ENCODE results near the gene TXNL4A. TPM values are rescaled to one million over a fixed set of nuclear protein-coding genes. Genes with fewer than 3 reads are reported as not detected.

Gene TXNL4A
- polyA plus RNA-seq, 1 of the 3 experiments (the other 2 are of a cell fraction) = 158 TPM

DNA sequence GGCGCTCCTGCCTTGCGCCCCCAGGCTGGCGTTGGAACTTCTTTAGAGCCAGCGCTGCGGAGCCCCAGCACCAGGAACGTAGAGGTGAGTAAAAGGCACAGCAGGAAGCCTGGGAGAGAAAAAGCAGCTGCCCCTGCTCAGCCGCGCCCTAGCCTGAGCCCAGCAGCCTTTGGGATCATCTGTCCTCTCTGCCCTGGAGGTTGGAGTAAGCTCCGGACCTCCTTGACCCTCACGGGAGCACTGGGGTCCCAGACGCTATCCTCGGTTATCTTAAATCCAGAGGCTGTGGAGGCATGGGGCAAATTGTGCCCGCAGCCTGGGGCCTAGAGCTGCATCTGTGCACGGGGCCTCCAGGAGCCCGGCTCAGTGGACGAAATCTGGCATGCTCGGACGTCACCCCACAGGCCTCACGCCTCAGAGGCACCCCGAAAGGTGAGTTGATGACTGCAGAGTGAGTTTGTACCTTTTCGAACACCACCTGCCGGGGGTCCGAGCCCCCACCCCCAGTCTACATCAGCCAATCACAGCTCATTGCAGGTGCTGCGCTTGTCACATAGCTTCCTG, 35.3 kb downstream of the TXNL4A start:
- Histone ChIP-seq H3K79me2 (ENCODE audit: insufficient read depth) (peaks cover 27% of the 10 kb centered on the region), H3K9me3 (no peaks in the 10 kb centered on the region), H2AFZ (ENCODE audit: low read depth) (no peak overlapping the region), H3K27me3 (ENCODE audit: insufficient read depth) (no peaks in the 10 kb centered on the region), H3K4me3 (ENCODE audit: low read depth in 2 of 2, low read length in 1 of 2) (no peak overlapping the region), H4K20me1 (ENCODE audit: insufficient read depth) (peaks cover 13% of the 10 kb centered on the region; the same call in 1 of the 2 replicates), H3K9me2 (no peaks in the 10 kb centered on the region), H3K9ac (no peak overlapping the region), H3K27ac (ENCODE audit: low read depth in 2 of 2, low read length in 1 of 2) (no peak overlapping the region), H3F3A (replicated peaks; ENCODE audit: insufficient read depth) (no peaks in the 10 kb centered on the region), H3K4me2 (no peak overlapping the region), H3K4me1 (ENCODE audit: control insufficient read depth in 1 of 2, insufficient read depth in 2 of 2, low read depth in 1 of 2, low read length in 1 of 2) (peaks cover 4 to 5% of the 10 kb centered on the region in 2 experiments; a peak in 1 of 4 replicates), H3K36me3 (replicated peaks in 1 of 2; ENCODE audit: control insufficient read depth in 1 of 2, insufficient read depth in 2 of 2, low read length in 1 of 2) (peaks cover 0 to 3% of the 10 kb centered on the region in 2 experiments)
- POLR2A ChIA-PET = no interaction called here
- no peak for DNase-seq
- 96% methylated on average over 18 of the region's 24 CpGs for WGBS (ENCODE audit: low lambda C conversion rate)
- CTCF ChIA-PET = no interaction called here
- TF ChIP-seq FOXJ3 (CRISPR knock-in tag; IDR thresholded peaks at IDR 0.05) = no peak
- no peak for TF ChIP-seq RFX5 (IDR thresholded peaks at IDR 0.05; ENCODE audit: low read length)
- no peak for TF ChIP-seq CHD2 (IDR thresholded peaks at IDR 0.05; ENCODE audit: low read length, partially characterized antibody)
- no peak for TF ChIP-seq TAF1 (IDR thresholded peaks at IDR 0.05; ENCODE audit: borderline replicate concordance, low read depth, low read length)
- TF ChIP-seq EZH2phosphoT487 (IDR thresholded peaks at IDR 0.05; ENCODE audit: borderline replicate concordance, low read depth) = no peak
- no peak for TF ChIP-seq FOXM1 (IDR thresholded peaks at IDR 0.05; ENCODE audit: low read depth)
- TF ChIP-seq GABPA (IDR thresholded peaks at IDR 0.05; ENCODE audit: low read depth) = no peak
- TF ChIP-seq SIN3A (IDR thresholded peaks at IDR 0.05; ENCODE audit: borderline replicate concordance, low read depth, low read length) = no peak
- TF ChIP-seq RAD21 (IDR thresholded peaks at IDR 0.05; ENCODE audit: low read length) = no peak
- TF ChIP-seq, protein P1, sequence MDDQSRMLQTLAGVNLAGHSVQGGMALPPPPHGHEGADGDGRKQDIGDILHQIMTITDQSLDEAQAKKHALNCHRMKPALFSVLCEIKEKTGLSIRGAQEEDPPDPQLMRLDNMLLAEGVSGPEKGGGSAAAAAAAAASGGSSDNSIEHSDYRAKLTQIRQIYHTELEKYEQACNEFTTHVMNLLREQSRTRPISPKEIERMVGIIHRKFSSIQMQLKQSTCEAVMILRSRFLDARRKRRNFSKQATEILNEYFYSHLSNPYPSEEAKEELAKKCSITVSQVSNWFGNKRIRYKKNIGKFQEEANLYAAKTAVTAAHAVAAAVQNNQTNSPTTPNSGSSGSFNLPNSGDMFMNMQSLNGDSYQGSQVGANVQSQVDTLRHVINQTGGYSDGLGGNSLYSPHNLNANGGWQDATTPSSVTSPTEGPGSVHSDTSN (IDR thresholded peaks at IDR 0.05) = no peak
- TF ChIP-seq, protein P2, sequence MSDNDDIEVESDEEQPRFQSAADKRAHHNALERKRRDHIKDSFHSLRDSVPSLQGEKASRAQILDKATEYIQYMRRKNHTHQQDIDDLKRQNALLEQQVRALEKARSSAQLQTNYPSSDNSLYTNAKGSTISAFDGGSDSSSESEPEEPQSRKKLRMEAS (IDR thresholded peaks at IDR 0.05; ENCODE audit: low read depth) = no peak
- TF ChIP-seq MXI1 (IDR thresholded peaks at IDR 0.05; ENCODE audit: low read depth, low read length) = no peak
- TF ChIP-seq FOSL2 (IDR thresholded peaks at IDR 0.05; ENCODE audit: borderline replicate concordance, low read depth) = no peak

DNA sequence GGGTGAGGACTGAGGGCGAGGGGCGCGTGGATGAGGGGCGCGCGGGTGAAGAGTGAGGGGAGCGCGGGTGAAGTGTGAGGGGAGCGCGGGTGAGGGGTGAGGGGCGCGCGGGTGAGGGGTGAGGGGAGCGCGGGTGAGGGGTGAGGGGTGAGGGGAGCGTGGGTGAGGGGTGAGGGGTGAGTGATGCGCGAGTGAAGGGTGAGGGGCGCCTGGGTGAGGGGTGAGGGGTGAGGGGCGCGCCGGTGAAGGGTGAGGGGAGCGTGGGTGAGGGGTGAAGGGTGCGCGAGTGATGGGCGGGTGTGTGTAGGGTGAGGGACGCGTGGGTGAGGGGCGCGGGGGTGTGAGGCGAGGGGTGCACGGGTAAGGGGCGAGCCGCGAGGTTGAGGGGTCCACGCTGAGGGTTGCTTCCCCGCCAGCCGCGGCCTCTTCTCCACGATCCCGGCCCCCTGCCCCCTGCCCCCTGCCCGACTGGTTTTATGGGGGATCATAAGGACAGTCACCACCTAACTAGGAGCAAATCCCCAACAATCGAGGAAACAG, 35.8 kb downstream of the TXNL4A start:
- DNase-seq = no peak
- ChIA-PET POLR2A (interaction anchor here (1.1 kb wide), 1 partner anchor 36 kb away, joined by 4 read pairs; no protein-coding TSS in a partner anchor), CTCF (interaction anchor here (1.0 kb wide), 1 partner anchor 82 kb away, joined by 3 read pairs; no protein-coding TSS in a partner anchor)
- peak overlapping the region; percentile 64; the same call in 1 of the 2 replicates for H3K9ac ChIP-seq
- H3K9me2 ChIP-seq = no peaks in the 10 kb centered on the region
- peaks cover 4 to 5% of the 10 kb centered on the region in 2 experiments; a peak in 1 of 4 replicates for H3K4me1 ChIP-seq (ENCODE audit: control insufficient read depth in 1 of 2, insufficient read depth in 2 of 2, low read depth in 1 of 2, low read length in 1 of 2)
- H3K4me3 ChIP-seq (ENCODE audit: low read depth in 2 of 2, low read length in 1 of 2) = peak overlapping the region; percentile 67 to 77
- H3K27me3 ChIP-seq (ENCODE audit: insufficient read depth) = no peaks in the 10 kb centered on the region
- H3K36me3 ChIP-seq (replicated peaks in 1 of 2; ENCODE audit: control insufficient read depth in 1 of 2, insufficient read depth in 2 of 2, low read length in 1 of 2) = peaks cover 0 to 3% of the 10 kb centered on the region in 2 experiments
- H3K79me2 ChIP-seq (ENCODE audit: insufficient read depth) = peaks cover 33% of the 10 kb centered on the region
- H4K20me1 ChIP-seq (ENCODE audit: insufficient read depth) = peaks cover 13% of the 10 kb centered on the region; the same call in 1 of the 2 replicates
- H3F3A ChIP-seq (replicated peaks; ENCODE audit: insufficient read depth) = no peaks in the 10 kb centered on the region
- WGBS (ENCODE audit: low lambda C conversion rate) = 68% methylated on average over 36 of the region's 43 CpGs
- no peak overlapping the region for H3K27ac ChIP-seq (ENCODE audit: low read depth in 2 of 2, low read length in 1 of 2)
- H2AFZ ChIP-seq (ENCODE audit: low read depth) = peak overlapping the region; percentile 96; the same call in 1 of the 2 replicates
- no peaks in the 10 kb centered on the region for H3K9me3 ChIP-seq
- TF ChIP-seq TEAD4 (IDR thresholded peaks at IDR 0.05; ENCODE audit: borderline replicate concordance, insufficient read depth) (no peak), RAD21 (IDR thresholded peaks at IDR 0.05; ENCODE audit: low read length) (no peak), NRF1 (IDR thresholded peaks at IDR 0.05; ENCODE audit: low read depth, low read length) (no peak), GABPA (IDR thresholded peaks at IDR 0.05; ENCODE audit: low read depth) (no peak), CHD2 (IDR thresholded peaks at IDR 0.05; ENCODE audit: low read length, partially characterized antibody) (no peak), RCOR1 (IDR thresholded peaks at IDR 0.05; ENCODE audit: low read length) (no peak)
- peak overlapping the region; percentile 96 for H3K4me2 ChIP-seq

Measured in SK-N-SH (cell line).